H9 (cell line): Measurements from ENCODE around the gene GALNT9. TPM values are rescaled to one million over a fixed set of nuclear protein-coding genes. Genes with fewer than 3 reads are reported as not detected.

Experiments
- DNase-seq: peaks from one replicate; pipeline ENCODE4 v3.0.0-alpha.2; 2017
- H2AFZ ChIP-seq: one replicate; pipeline ENCODE4 v1.6.1; 2013; ENCODE audit warnings: mild to moderate bottlenecking, low read length, control low read depth, moderate library complexity
- H2AK5ac ChIP-seq: 2 replicates; pipeline ENCODE4 v1.6.1; 2013; ENCODE audit warnings: low read length, control low read depth, mixed read lengths; ENCODE audit not compliant: insufficient read length
- H2BK120ac ChIP-seq: one replicate; pipeline ENCODE4 v1.6.1; 2013; ENCODE audit warnings: low read depth, mild to moderate bottlenecking, low read length, control low read depth, inconsistent platforms; ENCODE audit not compliant: poor library complexity, severe bottlenecking
- H2BK12ac ChIP-seq: 2 replicates; pipeline ENCODE4 v1.6.1; 2013; ENCODE audit warnings: low read length, control low read depth, mixed read lengths, low read depth; ENCODE audit not compliant: insufficient read length
- H2BK15ac ChIP-seq: 2 replicates; pipeline ENCODE4 v1.6.1; 2013; ENCODE audit warnings: low read depth, low read length, control low read depth
- H2BK20ac ChIP-seq: one replicate; pipeline ENCODE4 v1.6.1; 2013; ENCODE audit warnings: low read depth, mild to moderate bottlenecking, low read length, control low read depth, inconsistent platforms; ENCODE audit not compliant: poor library complexity, severe bottlenecking
- H2BK5ac ChIP-seq: 2 replicates; pipeline ENCODE4 v1.6.1; 2013; ENCODE audit warnings: low read length, control low read depth, mixed read lengths; ENCODE audit not compliant: insufficient read length
- H3K14ac ChIP-seq: 2 replicates; pipeline ENCODE4 v1.6.1; 2013; ENCODE audit warnings: low read length, control low read depth; ENCODE audit not compliant: insufficient read depth
- H3K18ac ChIP-seq: 2 replicates; pipeline ENCODE4 v1.6.1; 2013; ENCODE audit warnings: low read depth, mild to moderate bottlenecking, mixed read lengths, low read length, control low read depth; ENCODE audit not compliant: insufficient read length
- H3K23ac ChIP-seq: 2 replicates; pipeline ENCODE4 v1.6.1; 2013; ENCODE audit warnings: low read length, control low read depth, mixed read lengths, low read depth; ENCODE audit not compliant: insufficient read length
- H3K23me2 ChIP-seq: 2 replicates; pipeline ENCODE4 v1.6.1; 2013; ENCODE audit warnings: low read depth, mild to moderate bottlenecking, mixed read lengths, low read length, control low read depth; ENCODE audit not compliant: insufficient read length, poor library complexity, severe bottlenecking
- H3K27ac ChIP-seq: 2 replicates; pipeline ENCODE4 v1.5.1; 2013; ENCODE audit warnings: low read length, control low read depth, mixed read lengths, low read depth; ENCODE audit not compliant: insufficient read length
- H3K27me3 ChIP-seq: 2 replicates; pipeline ENCODE4 v1.6.1; 2013; ENCODE audit warnings: low read length, control low read depth, inconsistent platforms; ENCODE audit not compliant: insufficient read depth
- H3K4ac ChIP-seq: 2 replicates; pipeline ENCODE4 v1.6.1; 2013; ENCODE audit warnings: low read depth, mild to moderate bottlenecking, control low read depth, inconsistent platforms, low read length, moderate library complexity
- H3K4me1 ChIP-seq: 2 replicates; pipeline ENCODE4 v1.6.1; 2013; ENCODE audit warnings: low read length, control low read depth, inconsistent platforms; ENCODE audit not compliant: insufficient read depth
- H3K4me2 ChIP-seq: 2 replicates; pipeline ENCODE4 v1.6.1; 2013; ENCODE audit warnings: low read length, control low read depth, mixed read lengths; ENCODE audit not compliant: insufficient read length, insufficient read depth
- H3K56ac ChIP-seq: 2 replicates; pipeline ENCODE4 v1.6.1; 2013; ENCODE audit warnings: low read depth, mild to moderate bottlenecking, mixed read lengths, low read length, control low read depth; ENCODE audit not compliant: insufficient read length
- H3K79me1 ChIP-seq: 2 replicates; pipeline ENCODE4 v1.6.1; 2013; ENCODE audit warnings: low read depth, mild to moderate bottlenecking, moderate library complexity, low read length, control low read depth, inconsistent platforms; ENCODE audit not compliant: insufficient read depth, poor library complexity, severe bottlenecking
- H3K79me2 ChIP-seq: 2 replicates; pipeline ENCODE4 v1.6.1; 2013; ENCODE audit warnings: low read length, control low read depth, inconsistent platforms; ENCODE audit not compliant: insufficient read depth
- H3K9ac ChIP-seq: 2 replicates; pipeline ENCODE4 v1.6.1; 2013; ENCODE audit warnings: low read length, control low read depth, mixed read lengths; ENCODE audit not compliant: insufficient read length; ENCODE audit errors: extremely low read depth
- H3K9me3 ChIP-seq: one replicate; pipeline ENCODE4 v1.6.1; 2013; ENCODE audit warnings: low read depth, low read length, inconsistent platforms; ENCODE audit not compliant: control insufficient read depth
- H3T11ph ChIP-seq: one replicate; pipeline ENCODE4 v1.6.1; 2013; ENCODE audit warnings: mild to moderate bottlenecking, low read length, control low read depth, inconsistent platforms
- H4K20me1 ChIP-seq: one replicate; pipeline ENCODE4 v1.6.1; 2013; ENCODE audit not compliant: control insufficient read depth, insufficient read length, insufficient read depth
- H4K5ac ChIP-seq: 2 replicates; pipeline ENCODE4 v1.6.1; 2013; ENCODE audit warnings: low read depth, mild to moderate bottlenecking, mixed read lengths, low read length, control low read depth; ENCODE audit not compliant: insufficient read length
- H4K8ac ChIP-seq: replicated peaks from 2 replicates; pipeline ENCODE4 v1.6.1; 2013; ENCODE audit warnings: low read length, control low read depth, mixed read lengths, low read depth; ENCODE audit not compliant: insufficient read length
- H4K91ac ChIP-seq: 2 replicates; pipeline ENCODE4 v1.6.1; 2013; ENCODE audit warnings: low read depth, mild to moderate bottlenecking, moderate library complexity, mixed read lengths, low read length, control low read depth; ENCODE audit not compliant: insufficient read length
- H3K27ac Mint-ChIP-seq, 3 experiments: 2 replicates in 2 of 3; 3 replicates in 1 of 3; pipeline ENCODE4 v1.8.0; 2020 to 2021; ENCODE audit warnings: mixed read lengths in 3 of 3, mild to moderate bottlenecking in 1 of 3, moderate library complexity in 1 of 3
- H3K27me3 Mint-ChIP-seq: 2 replicates; pipeline ENCODE4 v1.8.0; 2021; ENCODE audit warnings: low read depth, mild to moderate bottlenecking, moderate library complexity, mixed read lengths
- H3K36me3 Mint-ChIP-seq, 3 experiments: 2 replicates in 2 of 3; 3 replicates in 1 of 3; pipeline ENCODE4 v1.8.0; 2020 to 2021; ENCODE audit warnings: low read depth in 3 of 3, mixed read lengths in 3 of 3; ENCODE audit not compliant: insufficient read depth in 1 of 3
- H3K4me1 Mint-ChIP-seq, 2 experiments: 2 replicates each; pipeline ENCODE4 v1.8.0; 2020; ENCODE audit warnings: mixed read lengths in 2 of 2
- H3K4me3 Mint-ChIP-seq, 2 experiments: 2 replicates in 1 of 2; 3 replicates in 1 of 2; pipeline ENCODE4 v1.8.0; 2020 to 2021; ENCODE audit warnings: mild to moderate bottlenecking in 2 of 2, mixed read lengths in 2 of 2, moderate library complexity in 1 of 2
- H3K9me3 Mint-ChIP-seq, 2 experiments: 2 replicates in 1 of 2; 3 replicates in 1 of 2; pipeline ENCODE4 v1.8.0; 2020; ENCODE audit warnings: mild to moderate bottlenecking in 2 of 2, mixed read lengths in 2 of 2, moderate library complexity in 1 of 2
- WGBS: extraction: QIAGEN DNeasy Blood & Tissue Kit; methylation state at CpG from one replicate; pipeline ENCODE4 v1.1.7; 2013; ENCODE audit warnings: missing lambda C conversion rate, low lambda C conversion rate, mixed read lengths; ENCODE audit not compliant: insufficient read length; ENCODE audit errors: extremely low coverage; 5-methylcytosine and 5-hydroxymethylcytosine counted together
- total RNA-seq: library from RNA; stranded (reverse); gene quantifications from 2 replicates; pipeline ENCODE4 v1.2.1, GENCODE V29; 2021
- TF ChIP-seq, protein P1 (sequence below): fragments of 200-600 bp; sonication (generic); conservative IDR thresholded peaks from 3 replicates; pipeline ENCODE4 v1.8.0; 2021; ENCODE audit warnings: antibody characterized with exemption, mild to moderate bottlenecking

Gene GALNT9
- total RNA-seq, 1 experiment from 2014 or later = 0.35 TPM

DNA sequence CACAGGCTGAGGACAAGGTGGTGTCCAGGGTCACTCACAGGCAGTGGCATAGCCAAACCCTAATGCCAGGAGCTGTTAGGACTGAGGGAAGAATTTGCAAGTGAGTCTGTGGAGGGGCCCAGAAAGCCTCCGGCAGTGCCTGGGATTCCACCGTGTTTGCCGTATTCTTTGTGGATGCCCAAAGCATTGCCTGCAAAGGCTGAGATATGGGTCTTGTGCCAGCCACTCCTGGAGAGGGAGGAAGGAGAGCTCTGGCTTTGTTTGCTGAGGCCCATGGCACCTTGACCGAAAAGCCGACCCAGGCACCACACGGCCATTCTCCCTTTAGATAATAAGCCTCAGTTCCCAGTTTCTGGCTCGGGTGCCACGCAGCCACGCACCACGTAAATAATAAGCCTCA, 35.8 kb upstream of the GALNT9 start:
- H3K79me1 ChIP-seq = no peaks in the 10 kb centered on the region
- Mint-ChIP-seq H3K9me3 (peaks cover 0 to 4% of the 10 kb centered on the region in 2 experiments; a peak in 1 of 5 replicates), H3K36me3 (no peaks in the 10 kb centered on the region; a peak in 2 of 7 replicates), H3K4me1 (no peaks in the 10 kb centered on the region), H3K4me3 (no peak overlapping the region), H3K27me3 (peaks cover 78% of the 10 kb centered on the region), H3K27ac (no peak overlapping the region)
- no peaks in the 10 kb centered on the region for H3K23me2 ChIP-seq
- no peak overlapping the region for H4K91ac ChIP-seq
- no CpG with 5 or more reads among the region's 10 CpGs for WGBS
- H3K4me2 ChIP-seq = no peak overlapping the region
- H3K23ac ChIP-seq = no peak overlapping the region
- H3K4me1 ChIP-seq = no peaks in the 10 kb centered on the region
- no peak for DNase-seq
- no peaks in the 10 kb centered on the region for H3K9me3 ChIP-seq
- H2AK5ac ChIP-seq = no peak overlapping the region
- H3T11ph ChIP-seq = no peak overlapping the region
- no peak overlapping the region for H3K18ac ChIP-seq
- H2BK120ac ChIP-seq = no peak overlapping the region
- H2BK5ac ChIP-seq = no peak overlapping the region
- TF ChIP-seq, protein P1, sequence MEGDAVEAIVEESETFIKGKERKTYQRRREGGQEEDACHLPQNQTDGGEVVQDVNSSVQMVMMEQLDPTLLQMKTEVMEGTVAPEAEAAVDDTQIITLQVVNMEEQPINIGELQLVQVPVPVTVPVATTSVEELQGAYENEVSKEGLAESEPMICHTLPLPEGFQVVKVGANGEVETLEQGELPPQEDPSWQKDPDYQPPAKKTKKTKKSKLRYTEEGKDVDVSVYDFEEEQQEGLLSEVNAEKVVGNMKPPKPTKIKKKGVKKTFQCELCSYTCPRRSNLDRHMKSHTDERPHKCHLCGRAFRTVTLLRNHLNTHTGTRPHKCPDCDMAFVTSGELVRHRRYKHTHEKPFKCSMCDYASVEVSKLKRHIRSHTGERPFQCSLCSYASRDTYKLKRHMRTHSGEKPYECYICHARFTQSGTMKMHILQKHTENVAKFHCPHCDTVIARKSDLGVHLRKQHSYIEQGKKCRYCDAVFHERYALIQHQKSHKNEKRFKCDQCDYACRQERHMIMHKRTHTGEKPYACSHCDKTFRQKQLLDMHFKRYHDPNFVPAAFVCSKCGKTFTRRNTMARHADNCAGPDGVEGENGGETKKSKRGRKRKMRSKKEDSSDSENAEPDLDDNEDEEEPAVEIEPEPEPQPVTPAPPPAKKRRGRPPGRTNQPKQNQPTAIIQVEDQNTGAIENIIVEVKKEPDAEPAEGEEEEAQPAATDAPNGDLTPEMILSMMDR = no peak
- H4K20me1 ChIP-seq = no peaks in the 10 kb centered on the region
- peaks cover 4% of the 10 kb centered on the region for H3K27me3 ChIP-seq
- H2AFZ ChIP-seq = no peak overlapping the region
- no peak overlapping the region for H3K4ac ChIP-seq
- no peak overlapping the region for H3K56ac ChIP-seq
- H3K9ac ChIP-seq = no peak overlapping the region
- no peaks in the 10 kb centered on the region; the same call in 1 of the 2 replicates for H3K79me2 ChIP-seq
- H2BK15ac ChIP-seq = no peak overlapping the region
- H2BK12ac ChIP-seq = no peak overlapping the region
- H4K5ac ChIP-seq = no peak overlapping the region
- no peak overlapping the region for H3K14ac ChIP-seq
- no peak overlapping the region for H2BK20ac ChIP-seq
- H3K27ac ChIP-seq = no peak overlapping the region
- H4K8ac ChIP-seq = no peak overlapping the region
